MM.1S (cell line): Measurements from ENCODE around the gene DEPDC1.

Experiments
- DNase-seq: peaks from one replicate; pipeline ENCODE4 v3.0.0-alpha.2; 2015
- H2AFZ ChIP-seq: fragments of 300-600 bp; sonication (generic); 2 replicates; pipeline ENCODE4 v1.6.0; 2016; ENCODE audit warnings: antibody characterized with exemption, low read length
- H3F3A ChIP-seq: fragments of 300-600 bp; sonication (generic); 2 replicates; pipeline ENCODE4 v1.6.1; 2016; ENCODE audit warnings: mild to moderate bottlenecking, antibody characterized with exemption, low read length, moderate library complexity, mixed read lengths; ENCODE audit not compliant: insufficient read depth
- H3K27ac ChIP-seq: fragments of 300-600 bp; sonication (generic); 2 replicates; pipeline ENCODE4 v1.5.1; 2016; ENCODE audit warnings: mild to moderate bottlenecking, low read length
- H3K27me3 ChIP-seq: fragments of 300-600 bp; sonication (generic); replicated peaks from 2 replicates; pipeline ENCODE4 v1.6.0; 2016; ENCODE audit warnings: low read length; ENCODE audit not compliant: insufficient read depth
- H3K36me3 ChIP-seq: fragments of 300-600 bp; sonication (generic); replicated peaks from 2 replicates; pipeline ENCODE4 v1.6.1; 2016; ENCODE audit warnings: mild to moderate bottlenecking, low read length, mixed read lengths; ENCODE audit not compliant: insufficient read depth
- H3K4me1 ChIP-seq: fragments of 300-600 bp; sonication (generic); 2 replicates; pipeline ENCODE4 v1.6.1; 2016; ENCODE audit warnings: low read length, mixed read lengths
- H3K4me2 ChIP-seq: fragments of 300-600 bp; sonication (generic); 2 replicates; pipeline ENCODE4 v1.6.0; 2016; ENCODE audit warnings: low read depth, low read length
- H3K4me3 ChIP-seq: fragments of 300-600 bp; sonication (generic); 2 replicates; pipeline ENCODE4 v1.5.1; 2016; ENCODE audit warnings: low read length, mixed read lengths
- H3K79me2 ChIP-seq: fragments of 300-600 bp; sonication (generic); 2 replicates; pipeline ENCODE4 v1.6.1; 2016; ENCODE audit warnings: mixed run types, low read length, mixed read lengths
- H3K9ac ChIP-seq: fragments of 300-600 bp; sonication (generic); 2 replicates; pipeline ENCODE4 v1.6.1; 2016; ENCODE audit warnings: low read length, mixed read lengths
- H3K9me2 ChIP-seq: fragments of 300-600 bp; sonication (generic); replicated peaks from 2 replicates; pipeline ENCODE4 v1.6.1; 2016; ENCODE audit warnings: mild to moderate bottlenecking, low read length, mixed read lengths; ENCODE audit not compliant: insufficient read depth
- H3K9me3 ChIP-seq: fragments of 300-600 bp; sonication (generic); replicated peaks from 2 replicates; pipeline ENCODE4 v1.6.1; 2016; ENCODE audit warnings: mild to moderate bottlenecking, low read length, mixed read lengths; ENCODE audit not compliant: insufficient read depth
- H4K20me1 ChIP-seq: fragments of 300-600 bp; sonication (generic); 2 replicates; pipeline ENCODE4 v1.6.1; 2016; ENCODE audit warnings: mild to moderate bottlenecking, low read length, moderate library complexity, mixed read lengths; ENCODE audit not compliant: insufficient read depth
- CTCF ChIP-seq: fragments of 300-600 bp; sonication (generic); IDR thresholded peaks from 2 replicates; pipeline ENCODE4 v1.5.1; 2016; ENCODE audit warnings: antibody characterized with exemption, low read length, mixed read lengths
- EZH2 ChIP-seq: fragments of 300-600 bp; sonication (generic); optimal IDR thresholded peaks from 2 replicates; pipeline ENCODE3; 2017; ENCODE audit warnings: low read depth, mild to moderate bottlenecking, antibody characterized with exemption, low read length, mixed read lengths
- EZH2phosphoT487 ChIP-seq: fragments of 300-600 bp; sonication (generic); IDR thresholded peaks from 2 replicates; pipeline ENCODE4 v1.6.1; 2018; ENCODE audit warnings: antibody characterized with exemption, low read length

The DEPDC1 gene

GRCh38 chr1:68496680-68497357 lies at the start of gene DEPDC1:
TSS of gene DEPDC1 (minus strand) at chr1:68497082. CDS start at chr1:68496999, 83 bp downstream.
- Histone ChIP-seq H3K4me3 (peak within 1 kb of the TSS; percentile 88), H3K4me2 (peak within 1 kb of the TSS; percentile 65), H2AFZ (peak within 1 kb of the TSS; percentile 89), H3K4me1 (0 out of 2 replicates have a peak, but pooled peaks cover 6% of the 10 kb centered on the region), H3F3A (no peaks in the 10 kb centered on the region), H3K9me3 (no peaks in the 10 kb centered on the region), H3K36me3 (no peaks in the 10 kb centered on the region), H3K27ac (peak within 1 kb of the TSS; percentile 35; the same call in 1 of the 2 replicates), H3K27me3 (no peaks in the 10 kb centered on the region), H3K79me2 (peaks cover 37% of the 10 kb centered on the region), H3K9ac (peak within 1 kb of the TSS; percentile 80), H4K20me1 (no peaks in the 10 kb centered on the region), H3K9me2 (no peaks in the 10 kb centered on the region)
- no peak for TF ChIP-seq EZH2phosphoT487
- TF ChIP-seq CTCF = no peak
- no peak for TF ChIP-seq EZH2
- peak; percentile 94 for DNase-seq

GRCh38 chr1:68544651-68545050 lies 47.8 kb upstream of the DEPDC1 start:
- H3K27me3 ChIP-seq = no peaks in the 10 kb centered on the region
- no peaks in the 10 kb centered on the region for H3K9me2 ChIP-seq
- TF ChIP-seq CTCF = no peak
- TF ChIP-seq EZH2 = no peak
- TF ChIP-seq EZH2phosphoT487 = no peak
- no peaks in the 10 kb centered on the region for H4K20me1 ChIP-seq
- H3K27ac ChIP-seq = no peak overlapping the region
- DNase-seq = no peak
- H3K9me3 ChIP-seq = no peaks in the 10 kb centered on the region
- no peak overlapping the region for H3K9ac ChIP-seq
- H3K79me2 ChIP-seq = no peaks in the 10 kb centered on the region
- H3K4me1 ChIP-seq = no peaks in the 10 kb centered on the region
- H3F3A ChIP-seq = no peaks in the 10 kb centered on the region
- no peak overlapping the region for H3K4me3 ChIP-seq
- H2AFZ ChIP-seq = no peak overlapping the region
- no peaks in the 10 kb centered on the region for H3K36me3 ChIP-seq
- no peak overlapping the region for H3K4me2 ChIP-seq

GRCh38 chr1:68542586-68542985 lies 45.7 kb upstream of the DEPDC1 start:
- DNase-seq = no peak
- H3K9me2 ChIP-seq = no peaks in the 10 kb centered on the region
- H2AFZ ChIP-seq = no peak overlapping the region
- H3K79me2 ChIP-seq = no peaks in the 10 kb centered on the region
- H3K9ac ChIP-seq = no peak overlapping the region
- no peaks in the 10 kb centered on the region for H3F3A ChIP-seq
- H3K27ac ChIP-seq = no peak overlapping the region
- no peaks in the 10 kb centered on the region for H3K4me1 ChIP-seq
- no peaks in the 10 kb centered on the region for H3K27me3 ChIP-seq
- no peak for TF ChIP-seq EZH2
- TF ChIP-seq CTCF = no peak
- TF ChIP-seq EZH2phosphoT487 = no peak
- no peak overlapping the region for H3K4me2 ChIP-seq
- no peaks in the 10 kb centered on the region for H4K20me1 ChIP-seq
- no peaks in the 10 kb centered on the region for H3K9me3 ChIP-seq
- H3K36me3 ChIP-seq = no peaks in the 10 kb centered on the region
- H3K4me3 ChIP-seq = no peak overlapping the region
